Activated CD4-positive, alpha-beta T cell treated with anti-CD3 and anti-CD28 coated beads, Interleukin-2, amount 10 ng/mL, durations not matched to agents 7 days and 5 days (primary cell): Measurements from ENCODE around the gene SAMMSON. TPM values are rescaled to one million over a fixed set of nuclear protein-coding genes. Genes with fewer than 3 reads are reported as not detected.
A peak's percentile ranks its signal among the peaks of the same experiment; 100 is the strongest.

Experiments
- CTCF ChIA-PET: fragments of 350-600 bp; sonication (Branson Sonifier 250); formaldehyde crosslinking; loops from one replicate; lab custom pipeline; 2021; ENCODE audit warnings: antibody characterized with exemption; lab: Charles Lee
- POLR2A ChIA-PET: fragments of 350-600 bp; sonication (Branson Sonifier 250); formaldehyde crosslinking; loops from one replicate; lab custom pipeline; 2021; ENCODE audit warnings: antibody characterized with exemption; lab: Charles Lee
- DNase-seq: peaks from one replicate; pipeline ENCODE4 v3.0.0-alpha.2; 2020
- H3K27ac Mint-ChIP-seq: one replicate; pipeline ENCODE4 v1.8.0; 2021; ENCODE audit warnings: mild to moderate bottlenecking, moderate library complexity, mixed read lengths
- H3K27me3 Mint-ChIP-seq: one replicate; pipeline ENCODE4 v1.8.0; 2021; ENCODE audit warnings: mixed read lengths
- H3K36me3 Mint-ChIP-seq: one replicate; pipeline ENCODE4 v1.8.0; 2021; ENCODE audit warnings: low read depth, mixed read lengths
- H3K4me1 Mint-ChIP-seq: one replicate; pipeline ENCODE4 v1.8.0; 2021; ENCODE audit warnings: mixed read lengths
- H3K4me3 Mint-ChIP-seq: one replicate; pipeline ENCODE4 v1.8.0; 2021; ENCODE audit warnings: mild to moderate bottlenecking, moderate library complexity, mixed read lengths
- H3K9me3 Mint-ChIP-seq: one replicate; pipeline ENCODE4 v1.8.0; 2021; ENCODE audit warnings: mixed read lengths
- total RNA-seq, 2 experiments: library from RNA; stranded (reverse); gene quantifications; one replicate each; pipeline ENCODE4 v1.2.3, GENCODE V29; 2021

The SAMMSON gene
- total RNA-seq, 2 experiments from 2014 or later: not detected

DNA sequence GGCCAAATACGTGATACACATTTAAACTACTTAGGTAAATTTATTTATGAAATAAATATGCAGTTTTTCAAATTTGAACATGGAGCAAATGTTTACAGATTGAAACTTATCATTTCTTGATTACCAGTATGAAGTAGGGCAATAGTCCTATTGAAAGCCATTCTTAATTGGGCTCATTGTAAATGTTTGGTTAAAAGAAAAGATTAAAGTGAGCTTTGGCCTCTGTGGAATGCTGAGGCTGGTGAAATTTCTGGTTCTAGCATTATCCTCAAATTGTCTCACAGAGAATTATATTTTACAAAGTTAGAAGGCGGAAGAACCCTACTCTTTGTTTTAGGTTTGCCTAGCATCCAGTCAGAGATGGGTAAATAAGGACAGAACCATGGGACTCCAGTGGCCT, 73.2 kb downstream of the SAMMSON start:
- Mint-ChIP-seq H3K27me3 (peaks cover 19% of the 10 kb centered on the region), H3K36me3 (no peaks in the 10 kb centered on the region), H3K27ac (no peak overlapping the region), H3K9me3 (no peaks in the 10 kb centered on the region), H3K4me3 (no peak overlapping the region), H3K4me1 (no peaks in the 10 kb centered on the region)
- no peak for DNase-seq
- ChIA-PET CTCF (no interaction called here), POLR2A (no interaction called here)

DNA sequence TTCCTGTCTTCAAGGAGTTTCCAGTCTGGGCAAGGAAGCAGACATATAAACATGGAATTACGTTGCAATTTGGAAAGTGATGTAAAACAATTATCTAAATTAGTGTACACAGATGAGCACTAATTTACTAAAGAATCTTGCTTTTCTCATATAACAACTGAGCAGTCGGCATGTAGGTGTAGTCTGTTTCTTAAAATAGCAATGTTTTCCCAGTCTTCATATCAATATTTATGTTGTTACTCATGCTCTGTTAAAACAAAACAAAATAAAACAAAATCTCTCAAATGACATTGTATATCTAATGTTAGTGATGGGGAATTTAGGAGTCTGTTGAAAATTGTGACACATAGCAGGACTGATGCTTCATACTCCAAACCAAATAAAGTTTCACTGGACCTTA, 75.6 kb downstream of the SAMMSON start:
- no peaks in the 10 kb centered on the region for H3K4me1 Mint-ChIP-seq
- H3K27ac Mint-ChIP-seq: no peak overlapping the region
- ChIA-PET CTCF (interaction anchor here (0.6 to 1.3 kb wide), 3 partner anchors 10 to 1306 kb away, joined by 3 to 6 read pairs (median 4); no protein-coding TSS in a partner anchor), POLR2A (no interaction called here)
- no peaks in the 10 kb centered on the region for H3K36me3 Mint-ChIP-seq
- no peak for DNase-seq
- peaks cover 19% of the 10 kb centered on the region for H3K27me3 Mint-ChIP-seq
- H3K9me3 Mint-ChIP-seq: no peaks in the 10 kb centered on the region
- no peak overlapping the region for H3K4me3 Mint-ChIP-seq

DNA sequence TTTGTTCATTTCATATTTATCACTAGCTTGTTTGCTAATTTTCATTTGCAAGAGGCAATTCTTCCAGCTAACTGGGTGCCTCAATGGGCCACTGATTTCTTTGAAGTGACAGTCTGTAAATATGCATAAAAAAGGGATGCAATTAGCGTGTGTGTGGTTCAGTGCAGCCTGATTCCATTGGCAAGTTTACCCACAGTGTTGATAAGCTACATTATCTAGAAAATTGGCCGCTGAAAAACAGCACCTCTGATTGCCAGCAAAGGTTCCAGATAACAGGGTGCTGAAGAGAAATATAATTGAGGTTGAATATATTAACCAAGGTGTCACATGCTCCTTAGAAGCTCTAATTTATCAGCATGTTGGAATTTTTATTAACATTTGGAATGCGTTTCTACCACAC, 76.9 kb downstream of the SAMMSON start:
- no peaks in the 10 kb centered on the region for H3K9me3 Mint-ChIP-seq
- DNase-seq: no peak
- H3K27me3 Mint-ChIP-seq: peaks cover 14% of the 10 kb centered on the region
- ChIA-PET POLR2A (no interaction called here), CTCF (interaction anchor here (1.3 kb wide), 1 partner anchor 9 kb away, joined by 6 read pairs; no protein-coding TSS in a partner anchor)
- H3K4me3 Mint-ChIP-seq: no peak overlapping the region
- no peaks in the 10 kb centered on the region for H3K36me3 Mint-ChIP-seq
- no peak overlapping the region for H3K27ac Mint-ChIP-seq
- H3K4me1 Mint-ChIP-seq: no peaks in the 10 kb centered on the region

DNA sequence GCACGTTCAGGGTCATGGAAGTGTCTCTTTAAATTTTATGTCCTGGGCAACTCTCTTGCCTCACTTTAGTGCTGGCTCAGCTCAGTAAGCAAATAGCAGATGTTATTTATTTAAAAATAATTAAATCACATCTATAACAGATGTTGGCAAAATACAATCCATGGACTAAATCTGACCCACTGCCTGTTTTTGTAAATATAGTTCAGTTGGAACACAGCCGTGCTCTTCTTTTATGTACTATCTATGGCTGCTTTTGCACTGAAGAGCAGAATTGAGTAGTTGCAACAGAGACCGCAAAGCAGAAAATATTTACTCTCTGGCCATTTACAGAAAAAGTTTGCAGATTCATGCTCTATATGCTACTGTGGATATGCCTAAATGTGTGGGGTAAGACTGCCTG, 79.2 kb downstream of the SAMMSON start:
- ChIA-PET POLR2A (no interaction called here), CTCF (no interaction called here)
- Mint-ChIP-seq H3K4me3 (no peak overlapping the region), H3K27ac (no peak overlapping the region), H3K9me3 (no peaks in the 10 kb centered on the region), H3K27me3 (peaks cover 4% of the 10 kb centered on the region), H3K36me3 (no peaks in the 10 kb centered on the region), H3K4me1 (no peaks in the 10 kb centered on the region)
- no peak for DNase-seq

DNA sequence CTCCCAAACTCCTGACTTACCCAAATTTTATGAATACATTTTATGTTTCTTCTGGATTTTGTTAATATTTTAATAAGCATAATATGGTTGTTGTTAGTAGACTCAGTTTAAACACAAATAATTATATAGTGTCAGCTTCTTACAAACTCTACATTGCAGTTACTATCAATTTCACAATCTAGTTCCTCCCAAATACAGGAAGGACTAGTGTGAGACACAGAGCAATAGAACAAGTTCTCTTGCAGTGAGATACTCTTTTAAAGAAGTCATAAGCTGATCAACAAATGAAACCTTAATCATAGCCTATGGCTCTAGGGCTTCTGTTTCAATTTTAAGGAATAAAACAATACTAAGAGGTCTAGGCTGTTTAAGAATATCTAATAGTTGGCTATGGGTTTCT, 86.1 kb downstream of the SAMMSON start:
- H3K27ac Mint-ChIP-seq: no peak overlapping the region
- DNase-seq: no peak
- no peak overlapping the region for H3K4me3 Mint-ChIP-seq
- H3K36me3 Mint-ChIP-seq: no peaks in the 10 kb centered on the region
- no peaks in the 10 kb centered on the region for H3K4me1 Mint-ChIP-seq
- ChIA-PET CTCF (interaction anchor here (0.7 kb wide), 1 partner anchor 10 kb away, joined by 6 read pairs; no protein-coding TSS in a partner anchor), POLR2A (no interaction called here)
- peaks cover 9% of the 10 kb centered on the region for H3K27me3 Mint-ChIP-seq
- H3K9me3 Mint-ChIP-seq: no peaks in the 10 kb centered on the region

DNA sequence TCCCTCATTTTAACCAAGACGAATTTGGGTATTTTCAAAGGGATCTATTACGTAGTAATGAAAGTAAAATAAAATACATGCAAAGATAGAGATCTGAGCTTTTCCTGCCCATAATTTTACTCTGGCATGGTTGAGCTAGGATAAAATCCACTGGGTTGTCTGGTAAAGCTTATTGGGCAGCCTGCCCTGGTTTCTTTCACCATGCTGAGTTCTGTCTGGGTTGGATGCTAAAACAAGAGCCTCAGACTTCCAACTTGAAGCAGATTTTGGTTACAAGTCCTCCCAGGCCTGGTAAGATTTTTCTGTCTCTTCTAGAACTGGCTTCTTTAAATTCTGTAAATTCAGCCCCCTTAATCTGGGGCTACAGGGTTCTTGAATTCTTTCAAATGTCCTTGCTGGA, 86.8 kb downstream of the SAMMSON start:
- Mint-ChIP-seq H3K36me3 (no peaks in the 10 kb centered on the region), H3K27me3 (peaks cover 9% of the 10 kb centered on the region), H3K9me3 (no peaks in the 10 kb centered on the region), H3K4me3 (no peak overlapping the region), H3K27ac (no peak overlapping the region), H3K4me1 (no peaks in the 10 kb centered on the region)
- POLR2A ChIA-PET: no interaction called here
- CTCF ChIA-PET: no interaction called here
- no peak for DNase-seq

DNA sequence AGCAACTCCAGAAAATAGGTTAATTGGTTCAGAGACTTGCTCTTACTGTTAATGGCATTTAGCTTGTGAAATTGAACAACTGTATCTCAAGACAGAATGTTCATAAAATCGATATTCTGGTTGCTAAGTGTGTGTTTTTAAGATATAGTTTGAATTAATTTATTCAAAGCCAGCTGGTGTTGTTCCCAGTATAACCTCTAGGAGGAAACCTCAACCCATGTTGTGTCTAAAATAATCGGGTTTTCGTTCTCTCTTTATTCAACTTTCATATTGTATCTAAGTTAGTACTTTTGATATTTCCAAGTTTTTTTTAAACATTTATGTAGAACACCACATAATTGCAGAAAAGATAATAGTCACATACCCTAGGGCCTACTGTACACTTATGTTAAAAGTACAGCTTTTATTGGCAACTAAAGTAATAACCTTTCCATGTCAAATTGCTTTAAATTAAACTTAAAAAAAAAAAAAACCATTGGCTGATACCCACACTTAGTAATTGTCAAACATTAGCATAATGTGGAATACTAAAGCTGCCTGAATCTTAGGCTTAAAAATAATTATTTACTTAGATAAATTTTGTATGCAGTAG, 90.9 kb downstream of the SAMMSON start:
- peaks cover 4% of the 10 kb centered on the region for H3K27me3 Mint-ChIP-seq
- H3K9me3 Mint-ChIP-seq: no peaks in the 10 kb centered on the region
- H3K4me3 Mint-ChIP-seq: no peak overlapping the region
- H3K27ac Mint-ChIP-seq: no peak overlapping the region
- no peaks in the 10 kb centered on the region for H3K36me3 Mint-ChIP-seq
- no peaks in the 10 kb centered on the region for H3K4me1 Mint-ChIP-seq
- DNase-seq: no peak
- ChIA-PET POLR2A (no interaction called here), CTCF (interaction anchor here (0.6 to 1.1 kb wide), 2 partner anchors 63 to 81 kb away, joined by 4 to 5 read pairs; no protein-coding TSS in a partner anchor)

DNA sequence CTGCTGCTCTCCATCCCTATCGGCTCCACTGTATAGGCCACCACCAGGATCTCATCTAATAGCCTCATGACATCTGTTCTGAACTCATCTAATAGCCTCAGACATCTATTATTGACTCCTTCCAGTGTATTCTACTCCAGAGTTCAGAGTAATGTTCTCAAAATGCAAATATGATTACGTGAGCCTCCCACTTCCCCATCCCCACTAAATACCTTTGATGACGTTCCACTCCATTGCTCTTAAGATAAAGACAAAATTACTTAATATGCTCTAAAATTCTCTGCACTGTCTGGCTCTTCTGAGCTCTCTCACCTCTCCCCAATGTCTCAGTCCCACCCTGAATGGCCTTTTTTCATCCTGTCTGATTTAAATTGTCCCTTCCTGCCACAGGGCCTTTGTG, 94.7 kb downstream of the SAMMSON start:
- Mint-ChIP-seq H3K4me3 (no peak overlapping the region), H3K4me1 (no peaks in the 10 kb centered on the region), H3K27me3 (no peaks in the 10 kb centered on the region), H3K36me3 (no peaks in the 10 kb centered on the region), H3K27ac (no peak overlapping the region), H3K9me3 (no peaks in the 10 kb centered on the region)
- DNase-seq: no peak
- ChIA-PET POLR2A (no interaction called here), CTCF (no interaction called here)

DNA sequence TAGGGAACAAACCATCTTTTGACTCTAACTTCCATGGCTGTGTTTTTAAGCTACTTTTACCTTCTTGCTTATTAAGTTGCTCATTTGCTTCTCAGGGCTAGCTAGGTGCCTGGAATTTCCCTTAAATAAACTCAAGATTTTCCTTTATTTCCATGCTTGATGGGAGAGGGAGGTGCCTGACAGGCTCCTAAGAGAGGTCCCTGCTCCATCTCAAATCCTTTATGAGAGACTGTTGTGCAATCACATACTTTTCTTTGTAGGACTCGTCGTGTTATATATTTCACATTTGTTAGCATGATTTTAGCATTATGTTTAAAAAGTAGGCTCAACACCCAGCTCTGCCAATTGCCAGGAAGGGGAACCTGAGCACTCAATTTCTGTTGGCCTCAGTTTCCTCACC, 95.7 kb downstream of the SAMMSON start:
- no peaks in the 10 kb centered on the region for H3K9me3 Mint-ChIP-seq
- ChIA-PET POLR2A (no interaction called here), CTCF (no interaction called here)
- DNase-seq: no peak
- no peak overlapping the region for H3K4me3 Mint-ChIP-seq
- H3K36me3 Mint-ChIP-seq: no peaks in the 10 kb centered on the region
- H3K27me3 Mint-ChIP-seq: no peaks in the 10 kb centered on the region
- no peak overlapping the region for H3K27ac Mint-ChIP-seq
- no peaks in the 10 kb centered on the region for H3K4me1 Mint-ChIP-seq

DNA sequence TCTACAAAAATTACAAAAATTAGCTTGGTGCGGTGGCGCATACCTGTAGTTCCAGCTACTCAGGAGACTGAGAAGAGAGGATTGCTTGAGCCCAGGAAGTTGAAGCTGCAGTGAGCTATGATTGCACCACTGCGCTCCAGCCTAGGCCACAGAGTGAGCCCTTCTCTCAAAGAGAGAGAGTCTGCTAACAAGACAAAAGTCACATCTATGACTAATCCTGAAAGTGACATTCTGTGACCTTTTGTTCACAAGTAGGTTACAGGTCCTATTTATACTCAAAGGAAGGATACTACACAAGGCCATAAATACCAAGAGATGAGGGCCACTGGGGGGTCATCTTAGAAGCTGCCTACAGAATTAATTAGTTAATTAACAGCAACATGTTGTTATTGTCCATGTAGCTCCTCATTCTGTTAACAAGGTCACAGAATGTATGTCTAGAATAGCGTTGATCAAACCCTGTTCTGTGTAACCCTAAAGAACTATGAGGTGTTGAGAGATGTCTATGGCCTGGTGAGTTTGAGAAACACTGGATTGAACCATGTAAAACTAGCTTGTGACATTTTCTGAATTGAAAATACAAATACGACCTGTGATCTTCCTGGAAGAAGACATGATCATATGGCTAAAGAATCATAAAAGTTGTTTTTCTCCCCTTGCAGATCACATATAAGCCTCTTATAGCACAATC, 97.0 kb downstream of the SAMMSON start:
- POLR2A ChIA-PET: no interaction called here
- no peaks in the 10 kb centered on the region for H3K36me3 Mint-ChIP-seq
- CTCF ChIA-PET: no interaction called here
- H3K27me3 Mint-ChIP-seq: no peaks in the 10 kb centered on the region
- no peaks in the 10 kb centered on the region for H3K4me1 Mint-ChIP-seq
- H3K27ac Mint-ChIP-seq: no peak overlapping the region
- H3K9me3 Mint-ChIP-seq: no peaks in the 10 kb centered on the region
- no peak overlapping the region for H3K4me3 Mint-ChIP-seq
- no peak for DNase-seq

DNA sequence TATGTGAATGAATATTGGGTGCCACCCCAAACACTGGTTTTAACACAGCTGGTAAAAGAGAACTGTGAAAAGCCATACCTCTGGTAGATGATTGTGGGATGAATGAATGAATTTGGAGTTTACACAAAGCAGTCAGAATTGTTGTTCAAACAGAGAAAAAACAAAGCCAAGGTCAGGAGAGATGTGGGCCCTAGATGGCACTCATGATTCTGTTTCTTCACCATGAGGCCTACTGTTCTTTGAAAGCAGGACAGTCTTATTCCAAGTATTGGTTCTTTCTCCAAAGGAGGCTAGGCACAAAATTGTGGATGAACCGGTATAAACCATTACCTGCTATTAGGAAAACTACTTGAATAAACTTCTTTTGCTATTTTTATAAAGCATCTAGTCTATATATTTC, 97.6 kb downstream of the SAMMSON start:
- no peak for DNase-seq
- Mint-ChIP-seq H3K4me3 (no peak overlapping the region), H3K4me1 (no peaks in the 10 kb centered on the region), H3K27ac (no peak overlapping the region), H3K9me3 (no peaks in the 10 kb centered on the region), H3K27me3 (no peaks in the 10 kb centered on the region), H3K36me3 (no peaks in the 10 kb centered on the region)
- POLR2A ChIA-PET: no interaction called here
- CTCF ChIA-PET: no interaction called here

DNA sequence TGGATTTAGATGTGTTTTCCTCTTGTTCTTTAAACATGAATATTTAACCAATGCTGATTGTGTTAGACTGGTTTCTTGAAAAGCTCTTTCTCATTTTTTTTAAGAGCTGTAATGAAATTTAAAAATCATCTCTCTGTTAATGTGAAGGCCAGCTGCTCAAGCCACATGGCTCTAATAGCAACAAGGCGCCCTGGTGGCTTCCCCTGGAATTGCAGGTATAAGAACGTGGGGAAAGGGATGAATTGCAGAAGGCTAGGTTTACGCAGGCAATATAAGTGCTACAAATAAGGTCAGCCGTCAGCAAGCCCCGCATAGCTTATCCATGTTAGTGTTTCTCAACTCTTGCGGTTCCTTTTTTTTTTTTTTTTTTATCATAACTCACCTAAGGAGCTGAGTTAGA, 108.5 kb downstream of the SAMMSON start:
- ChIA-PET CTCF (no interaction called here), POLR2A (no interaction called here)
- H3K4me1 Mint-ChIP-seq: no peaks in the 10 kb centered on the region

DNA sequence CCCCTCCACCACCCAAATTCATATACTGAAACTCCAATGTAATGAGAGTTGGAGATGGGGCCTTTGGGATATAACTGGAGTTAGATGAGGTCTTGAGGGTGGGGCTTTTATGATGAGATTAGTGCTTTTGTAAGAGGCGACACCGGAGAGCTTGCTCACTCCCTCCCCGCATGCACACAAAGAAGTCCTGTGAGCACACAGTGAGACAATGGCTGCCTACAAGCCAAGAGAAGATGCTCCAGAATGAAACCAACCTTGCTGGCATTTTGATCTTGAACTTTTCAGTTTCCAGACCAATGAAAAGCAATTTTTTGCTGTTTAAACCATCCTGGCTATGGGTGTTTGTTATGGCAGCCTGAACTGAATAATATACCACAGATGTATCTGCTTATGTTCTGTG, 109.0 kb downstream of the SAMMSON start:
- no peak overlapping the region for H3K27ac Mint-ChIP-seq
- H3K36me3 Mint-ChIP-seq: no peaks in the 10 kb centered on the region
- no peak overlapping the region for H3K4me3 Mint-ChIP-seq
- POLR2A ChIA-PET: no interaction called here
- no peaks in the 10 kb centered on the region for H3K9me3 Mint-ChIP-seq
- CTCF ChIA-PET: no interaction called here
- H3K4me1 Mint-ChIP-seq: no peaks in the 10 kb centered on the region
- DNase-seq: no peak
- H3K27me3 Mint-ChIP-seq: peaks cover 3% of the 10 kb centered on the region

More for the DNA sequence above, 108.5 kb downstream of the SAMMSON start:
- DNase-seq: peak; percentile 7
- H3K36me3 Mint-ChIP-seq: no peaks in the 10 kb centered on the region
- H3K4me3 Mint-ChIP-seq: no peak overlapping the region
- no peaks in the 10 kb centered on the region for H3K9me3 Mint-ChIP-seq
- peaks cover 3% of the 10 kb centered on the region for H3K27me3 Mint-ChIP-seq
- H3K27ac Mint-ChIP-seq: no peak overlapping the region
